KG1 (cell line): ENCODE data around the gene WEE1.
"Not testable (repeated sequence)": the region's sequence is repeated elsewhere in the genome, so short reads cannot be mapped to it uniquely, and the experiment has no call there.

Experiments
- DNase-seq: peaks from one replicate; lab custom pipeline; 2025; lab: John Stamatoyannopoulos, UW

WEE1 gene

GRCh38 chr11:9623053-9623452, 49.6 kb downstream of the WEE1 start:
- DNase-seq: not testable (repeated sequence)

DNA sequence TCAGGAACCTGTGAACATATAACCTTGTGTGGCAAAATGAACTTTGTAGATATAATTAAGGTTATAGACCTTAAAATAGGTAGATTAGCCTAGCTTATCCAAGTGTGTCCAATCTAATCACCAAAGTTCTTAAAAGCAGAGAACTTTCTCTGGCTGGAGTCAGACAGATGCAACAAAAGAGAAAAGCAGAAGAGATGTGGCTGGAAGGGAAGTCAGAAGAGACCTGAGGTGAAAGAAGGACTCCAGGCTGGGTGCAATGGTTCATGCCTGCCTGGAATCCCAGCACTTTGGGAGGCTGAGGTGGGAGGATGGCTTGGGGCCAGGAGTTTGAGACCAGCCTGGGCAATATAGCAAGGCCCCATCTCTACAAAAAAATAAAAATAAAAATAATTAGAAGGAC, 51.0 kb downstream of the WEE1 start:
- DNase-seq: no peak

DNA sequence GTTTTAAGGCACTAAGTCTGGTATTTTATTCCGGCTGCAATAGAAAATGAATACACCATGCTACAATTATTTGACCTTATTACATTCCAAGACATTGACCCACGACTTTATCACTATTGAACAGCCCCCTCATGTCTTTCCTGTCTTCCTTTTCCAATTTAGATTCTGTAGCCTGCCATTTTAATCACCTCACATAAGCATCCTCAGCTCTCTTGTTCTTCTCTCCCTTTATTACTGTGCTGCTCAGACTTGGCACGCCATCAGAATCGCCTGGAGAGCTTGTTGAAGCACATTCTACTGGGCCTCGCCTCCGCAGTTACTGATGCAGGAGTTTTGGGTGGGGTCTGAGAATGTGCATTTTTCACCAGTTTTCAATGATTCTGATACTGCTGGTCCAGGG, 51.7 kb downstream of the WEE1 start:
- DNase-seq: no peak

- DNase-seq: no peak
Measured at GRCh38 chr11:9625728-9626127, 52.3 kb downstream of the WEE1 start.

DNA sequence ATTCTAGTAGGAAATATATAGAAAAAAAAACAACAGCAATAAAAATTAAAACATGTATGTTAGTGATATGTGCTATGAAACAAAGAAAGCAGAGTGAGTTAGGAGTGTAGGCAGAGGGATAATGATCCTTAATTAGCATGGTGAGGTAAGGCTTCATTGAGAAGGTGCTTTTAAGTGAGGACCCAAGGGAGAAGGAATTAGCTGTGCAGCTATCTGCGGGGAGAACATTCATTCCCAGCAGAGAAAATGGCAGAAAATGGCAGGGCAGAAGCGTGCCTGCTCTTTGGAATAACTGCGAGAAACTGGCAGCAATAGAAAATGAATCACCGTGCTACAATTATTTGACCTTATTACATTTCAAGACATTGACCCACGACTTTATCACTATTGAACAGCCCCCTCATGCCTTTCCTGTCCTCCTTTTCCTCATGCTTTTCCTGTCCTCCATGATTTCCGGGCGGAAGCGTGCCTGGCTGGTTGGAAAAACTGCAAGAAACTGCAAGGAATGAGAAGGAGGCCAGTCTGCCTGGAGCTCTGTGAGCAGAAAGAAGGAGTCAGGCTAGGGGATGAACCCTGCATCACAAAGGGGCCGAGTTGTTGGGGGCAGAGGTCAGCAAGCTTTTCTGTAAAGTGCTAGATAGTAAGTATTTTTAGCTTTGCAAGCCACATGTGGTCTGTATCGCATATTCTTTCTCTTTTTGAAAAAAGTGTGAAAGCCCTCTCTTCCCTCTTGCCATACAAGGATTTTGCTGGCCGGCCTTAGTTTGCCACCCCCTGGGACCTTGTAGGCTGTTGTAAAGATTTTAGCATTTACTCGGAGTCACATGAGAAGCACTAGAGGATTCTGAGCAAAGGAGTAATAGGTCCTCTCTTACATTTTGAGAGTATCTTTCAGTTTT, 53.3 kb downstream of the WEE1 start:
- DNase-seq: no peak

GRCh38 chr11:9629064-9629463, 55.6 kb downstream of the WEE1 start:
- DNase-seq: no peak

DNA sequence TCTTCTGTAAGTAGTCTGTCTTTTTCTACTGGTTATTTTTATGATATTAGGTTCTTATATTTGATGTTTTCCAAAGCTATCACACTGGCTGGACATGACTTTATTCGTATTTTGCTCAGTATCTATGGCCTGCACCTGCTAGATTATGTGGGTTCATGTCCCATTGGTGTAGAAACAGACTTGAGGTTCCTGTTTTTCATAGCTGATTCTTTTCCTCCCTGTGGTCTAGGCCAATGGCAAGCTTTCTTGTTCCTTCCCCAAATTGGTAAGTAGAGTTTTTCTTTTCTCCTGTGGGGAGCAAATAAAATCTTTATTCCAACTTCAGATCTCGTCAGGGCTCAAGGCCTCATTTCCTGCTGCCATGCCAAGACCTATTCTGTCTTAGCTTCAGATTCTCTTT, 60.2 kb downstream of the WEE1 start:
- no peak for DNase-seq

DNA sequence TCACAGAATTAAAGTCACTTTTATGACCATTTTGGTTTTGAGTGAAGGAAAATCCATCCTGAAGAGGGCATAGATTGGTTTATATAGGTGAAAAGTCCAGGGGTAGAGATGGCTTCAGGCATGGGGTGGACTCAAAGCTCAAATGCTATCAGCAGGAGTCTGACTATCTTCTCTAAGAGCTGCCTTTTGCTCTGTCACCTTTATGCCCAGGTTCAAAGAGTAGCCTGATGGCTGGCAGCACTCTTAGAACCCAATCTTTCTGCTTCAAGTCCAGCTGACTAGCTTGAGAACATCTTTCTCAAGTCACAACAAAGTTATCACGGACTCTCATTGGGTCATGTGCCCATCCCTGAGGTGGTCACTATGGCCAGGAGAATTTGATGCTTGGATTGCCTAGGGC, 63.2 kb downstream of the WEE1 start:
- DNase-seq: no peak

DNA sequence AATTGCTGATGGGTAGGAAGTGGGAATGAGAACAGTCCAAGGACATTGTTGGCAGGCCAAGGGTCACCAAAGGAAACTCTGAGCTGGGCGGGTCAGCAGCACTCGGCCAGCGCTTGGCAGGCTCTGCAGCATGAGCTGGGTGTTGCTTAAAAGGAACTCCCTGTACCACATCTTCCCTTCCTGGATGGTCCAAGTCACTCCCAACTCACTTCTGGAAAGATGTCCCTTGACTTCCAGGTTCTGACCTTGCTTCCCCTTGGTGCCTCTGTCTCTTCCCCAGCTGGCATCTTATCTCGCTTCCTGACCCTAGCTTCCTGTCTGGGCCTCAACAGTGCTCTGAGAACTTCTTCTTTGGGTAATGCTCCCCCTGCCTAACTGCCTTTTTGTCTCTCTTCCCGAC, 65.6 kb downstream of the WEE1 start:
- DNase-seq: no peak
